Brain microvascular endothelial cell (primary cell): ENCODE measurements around the gene MRFAP1.

ENCODE experiments used
- DNase-seq: peaks from one replicate; pipeline ENCODE4 v3.0.0-alpha.2; 2020
- H3K27ac ChIP-seq: fragments of 250-450 bp; sonication (Bioruptor Pico); 2 replicates; pipeline ENCODE4 v1.5.1; 2020; ENCODE audit warnings: mild to moderate bottlenecking, moderate library complexity
- H3K27me3 ChIP-seq: fragments of 250-450 bp; sonication (Bioruptor Pico); replicated peaks from 2 replicates; pipeline ENCODE4 v1.5.1; 2020; ENCODE audit warnings: mild to moderate bottlenecking
- H3K36me3 ChIP-seq: fragments of 250-450 bp; sonication (Bioruptor Pico); replicated peaks from 2 replicates; pipeline ENCODE4 v1.5.1; 2020; ENCODE audit warnings: mild to moderate bottlenecking
- H3K4me3 ChIP-seq: 2 replicates; pipeline ENCODE4 v1.5.1; 2011; ENCODE audit warnings: low read depth, mild to moderate bottlenecking, control low read depth, low read length, moderate library complexity
- in situ Hi-C: cut with HindIII; loops from 2 replicates; pipeline ENCODE4 v1.10.0; 2017; ENCODE audit warnings: low sequenced_read_pairs, low pct_ligation_motif_present
- TF ChIP-seq, protein P1 (sequence below): IDR thresholded peaks from 2 replicates; pipeline ENCODE4 v1.5.1; 2011; ENCODE audit warnings: low read depth, mild to moderate bottlenecking, moderate library complexity, low read length, control low read depth, inconsistent platforms; ENCODE audit errors: missing control alignments

MRFAP1 gene

DNA sequence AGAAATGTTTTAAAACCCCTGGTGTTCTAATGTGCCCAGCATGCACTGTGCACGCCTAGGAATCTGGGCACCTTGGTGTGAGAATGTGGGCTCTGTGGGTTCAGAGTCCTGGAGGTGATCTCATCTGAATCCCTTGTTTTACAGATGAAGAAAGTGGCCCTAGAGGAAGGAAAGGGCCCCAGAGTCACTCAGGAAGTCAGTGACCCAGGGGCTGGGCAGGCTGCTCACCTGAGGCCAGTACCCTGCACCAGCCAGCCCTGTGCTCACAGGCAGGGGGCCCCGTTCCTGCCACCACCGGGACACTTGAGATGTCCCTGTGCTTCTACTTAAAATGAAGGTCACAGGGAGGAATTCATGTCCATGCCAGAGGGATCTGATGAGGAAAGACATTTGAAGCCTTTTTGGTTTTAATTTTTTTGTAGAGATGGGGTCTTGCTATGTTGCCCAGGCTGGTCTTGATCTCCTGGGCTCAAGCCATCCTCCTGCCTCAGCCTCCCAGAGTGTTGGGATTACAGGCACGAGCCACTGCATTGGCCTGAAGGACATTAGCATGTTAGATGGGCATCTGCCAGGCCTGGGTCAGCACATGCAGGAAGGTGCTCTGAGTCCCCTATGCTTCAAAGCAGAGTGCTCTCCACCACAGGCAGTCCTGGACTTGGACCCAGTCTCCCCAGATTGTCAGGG is 45.8 kb downstream of the MRFAP1 start:
- DNase-seq: no peak
- TF ChIP-seq, protein P1, sequence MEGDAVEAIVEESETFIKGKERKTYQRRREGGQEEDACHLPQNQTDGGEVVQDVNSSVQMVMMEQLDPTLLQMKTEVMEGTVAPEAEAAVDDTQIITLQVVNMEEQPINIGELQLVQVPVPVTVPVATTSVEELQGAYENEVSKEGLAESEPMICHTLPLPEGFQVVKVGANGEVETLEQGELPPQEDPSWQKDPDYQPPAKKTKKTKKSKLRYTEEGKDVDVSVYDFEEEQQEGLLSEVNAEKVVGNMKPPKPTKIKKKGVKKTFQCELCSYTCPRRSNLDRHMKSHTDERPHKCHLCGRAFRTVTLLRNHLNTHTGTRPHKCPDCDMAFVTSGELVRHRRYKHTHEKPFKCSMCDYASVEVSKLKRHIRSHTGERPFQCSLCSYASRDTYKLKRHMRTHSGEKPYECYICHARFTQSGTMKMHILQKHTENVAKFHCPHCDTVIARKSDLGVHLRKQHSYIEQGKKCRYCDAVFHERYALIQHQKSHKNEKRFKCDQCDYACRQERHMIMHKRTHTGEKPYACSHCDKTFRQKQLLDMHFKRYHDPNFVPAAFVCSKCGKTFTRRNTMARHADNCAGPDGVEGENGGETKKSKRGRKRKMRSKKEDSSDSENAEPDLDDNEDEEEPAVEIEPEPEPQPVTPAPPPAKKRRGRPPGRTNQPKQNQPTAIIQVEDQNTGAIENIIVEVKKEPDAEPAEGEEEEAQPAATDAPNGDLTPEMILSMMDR: no peak
- in situ Hi-C loops: no loop called here
- Histone ChIP-seq H3K4me3 (no peak overlapping the region), H3K36me3 (no peaks in the 10 kb centered on the region), H3K27ac (no peak overlapping the region), H3K27me3 (no peaks in the 10 kb centered on the region)

DNA sequence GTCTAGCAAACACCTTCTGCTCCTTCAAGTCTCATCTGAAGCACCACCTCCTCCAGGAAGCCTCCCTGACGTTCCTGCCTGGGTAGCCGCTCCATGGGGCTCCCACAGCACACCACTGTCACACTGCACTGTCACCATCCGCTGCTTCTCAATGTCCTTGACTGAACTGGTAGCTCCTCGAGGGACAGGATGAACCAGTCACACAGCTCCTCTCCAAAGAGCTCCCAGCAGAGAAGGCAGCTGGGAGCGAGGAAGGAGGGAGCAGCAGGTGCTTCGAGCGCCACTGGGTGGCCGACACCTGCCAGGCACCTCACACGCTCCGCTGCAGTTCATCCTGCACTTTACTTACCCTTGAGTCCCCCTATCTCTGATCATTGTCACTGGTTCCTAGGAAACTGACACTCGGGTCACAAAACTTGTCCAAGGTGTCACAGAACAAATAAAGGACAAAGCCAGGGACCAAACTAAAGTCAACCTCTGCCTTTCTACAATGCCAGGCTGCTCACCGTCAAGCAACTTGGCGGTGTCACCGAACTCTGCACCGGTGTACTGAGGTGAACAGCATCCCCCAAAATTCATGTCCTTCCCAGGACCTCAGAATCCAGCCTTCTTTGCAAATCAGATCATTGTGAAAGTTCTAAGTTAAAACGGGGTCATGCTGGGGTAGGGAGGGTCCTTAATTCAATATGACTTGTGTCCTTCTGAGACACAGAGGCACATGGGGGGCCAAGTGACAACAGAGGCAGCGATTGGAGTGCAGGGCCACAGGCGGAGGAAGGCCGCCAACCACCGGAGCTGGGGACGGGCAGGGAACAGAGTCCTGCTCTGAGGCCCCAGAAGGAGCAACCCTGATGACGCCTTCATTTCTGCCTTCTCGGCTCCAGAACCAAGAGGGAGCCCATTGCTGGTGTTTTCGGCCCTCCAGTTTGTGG is 47.7 kb downstream of the MRFAP1 start:
- H3K4me3 ChIP-seq: no peak overlapping the region
- in situ Hi-C loops: no loop called here
- TF ChIP-seq, protein P1: no peak
- no peaks in the 10 kb centered on the region for H3K36me3 ChIP-seq
- DNase-seq: no peak
- H3K27me3 ChIP-seq: no peaks in the 10 kb centered on the region
- peak overlapping the region; percentile 71 for H3K27ac ChIP-seq

DNA sequence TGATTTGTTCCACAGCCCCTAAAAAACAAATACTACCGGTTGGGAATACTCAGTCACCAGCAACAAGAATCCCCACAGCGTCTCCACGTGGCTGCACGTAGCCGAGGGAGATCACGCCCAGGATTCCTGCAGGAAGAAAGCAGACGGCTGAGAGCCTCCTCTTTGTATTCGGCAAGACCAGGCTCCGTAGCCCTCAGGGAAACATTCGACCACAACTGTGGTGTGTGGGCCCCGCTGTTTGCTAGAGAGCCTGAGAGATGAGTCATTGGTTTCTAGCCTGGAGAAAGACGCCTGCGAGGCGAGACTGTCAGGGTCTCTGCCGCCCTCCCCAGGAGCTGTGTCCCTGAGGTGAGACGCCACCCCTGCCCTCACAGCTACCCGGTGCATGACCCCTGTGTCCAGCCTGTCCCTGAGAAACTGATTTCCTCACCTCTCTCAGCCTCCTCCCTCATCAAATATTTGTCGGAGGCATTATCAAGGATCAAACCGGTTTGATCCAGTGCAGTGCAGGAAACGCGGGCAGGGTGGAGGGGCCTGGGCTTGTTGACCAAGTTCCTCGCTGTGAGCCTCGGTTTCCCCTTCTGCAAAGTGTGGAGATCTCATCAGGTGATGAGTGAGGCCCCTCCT is 48.5 kb downstream of the MRFAP1 start:
- H3K4me3 ChIP-seq: no peak overlapping the region
- in situ Hi-C loops: no loop called here
- peak overlapping the region; percentile 71 for H3K27ac ChIP-seq
- H3K27me3 ChIP-seq: no peaks in the 10 kb centered on the region
- no peaks in the 10 kb centered on the region for H3K36me3 ChIP-seq
- TF ChIP-seq, protein P1: peak; percentile 32
- DNase-seq: peak; percentile 96

DNA sequence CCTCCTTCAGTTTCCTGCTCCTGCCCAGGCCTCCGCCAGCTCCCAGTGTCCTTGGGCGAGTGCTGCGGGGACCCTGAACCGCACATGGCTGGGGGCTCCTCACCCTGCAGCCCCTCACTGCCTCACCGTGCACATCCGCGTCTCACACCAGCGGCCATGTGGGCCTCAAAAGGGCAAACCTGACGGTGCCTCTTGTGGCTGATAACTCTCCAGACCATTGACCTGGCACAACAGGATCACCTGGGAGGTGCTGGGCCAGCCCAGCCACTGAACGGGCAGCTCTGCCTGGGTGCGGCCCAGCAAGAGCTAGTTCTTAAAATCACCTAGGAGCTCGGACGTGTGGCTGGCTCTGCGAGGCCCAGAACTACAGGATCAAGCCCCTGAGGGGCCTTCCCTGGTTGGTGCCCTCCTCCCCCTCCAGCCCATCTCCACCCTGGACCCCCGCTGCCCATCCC is 49.0 kb downstream of the MRFAP1 start:
- Histone ChIP-seq H3K4me3 (no peak overlapping the region), H3K27me3 (no peaks in the 10 kb centered on the region), H3K36me3 (no peaks in the 10 kb centered on the region), H3K27ac (peak overlapping the region; percentile 71)
- TF ChIP-seq, protein P1: no peak
- no peak for DNase-seq
- in situ Hi-C loops: no loop called here
